Hypothalamus (tissue), 51 donors: ENCODE data around the gene ZAP70.
A peak's percentile ranks its signal among the peaks of the same experiment; 100 is the strongest.
"Not testable (repeated sequence)": the region's sequence is repeated elsewhere in the genome, so short reads cannot be mapped to it uniquely, and the experiment has no call there.

Experiments
- DNase-seq, 51 donors: peaks; one replicate each; lab custom pipeline; 2025; lab: John Stamatoyannopoulos, UW

The ZAP70 gene

DNA sequence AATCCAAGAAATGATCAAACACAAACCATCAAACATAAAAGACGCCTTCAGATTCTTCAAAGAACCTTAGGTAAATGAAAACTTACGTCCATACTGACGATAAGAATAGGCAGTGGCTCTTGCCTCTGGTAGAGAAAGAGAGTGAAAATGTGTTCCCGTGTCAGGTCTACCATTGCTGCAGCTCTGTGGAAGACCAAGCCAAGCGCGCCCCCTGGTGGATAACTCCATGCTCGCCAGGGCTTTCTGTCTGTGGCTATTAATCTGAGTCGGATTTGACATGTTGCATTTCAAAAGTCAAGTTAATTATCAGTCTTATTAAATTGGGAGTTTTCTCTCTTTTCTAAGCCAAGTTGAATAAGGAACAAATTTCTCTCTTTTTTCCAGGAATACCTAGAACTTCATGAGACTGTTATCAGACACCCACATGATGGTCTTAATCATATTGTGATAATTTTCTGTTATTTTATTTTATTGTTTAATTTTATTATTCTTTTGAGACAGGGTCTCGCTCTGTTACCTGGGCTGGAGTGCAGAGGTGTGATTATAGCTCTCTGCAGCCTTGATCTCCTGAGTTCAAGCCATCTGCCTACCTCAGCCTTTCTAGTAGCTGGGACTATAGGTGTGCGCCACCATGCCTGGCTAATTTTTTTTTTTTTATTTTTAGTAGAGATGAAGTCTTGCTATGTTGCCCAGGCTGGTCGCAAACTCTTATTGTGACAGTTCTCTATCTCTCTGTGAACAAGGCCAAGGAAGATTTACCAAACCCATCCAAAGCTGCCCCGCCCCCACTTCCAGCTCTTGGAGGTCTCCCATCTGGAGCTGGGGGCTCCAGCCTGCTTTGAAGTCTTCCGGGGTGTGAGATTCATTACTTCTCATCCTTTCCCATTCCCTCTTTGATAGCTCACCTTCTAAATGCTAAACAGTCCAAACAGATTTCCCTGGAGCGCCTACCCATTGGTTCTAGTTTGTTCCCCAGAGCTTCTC is 15.8 kb upstream of the ZAP70 start:
- peak; percentile 16 to 96 (median 77) for DNase-seq

DNA sequence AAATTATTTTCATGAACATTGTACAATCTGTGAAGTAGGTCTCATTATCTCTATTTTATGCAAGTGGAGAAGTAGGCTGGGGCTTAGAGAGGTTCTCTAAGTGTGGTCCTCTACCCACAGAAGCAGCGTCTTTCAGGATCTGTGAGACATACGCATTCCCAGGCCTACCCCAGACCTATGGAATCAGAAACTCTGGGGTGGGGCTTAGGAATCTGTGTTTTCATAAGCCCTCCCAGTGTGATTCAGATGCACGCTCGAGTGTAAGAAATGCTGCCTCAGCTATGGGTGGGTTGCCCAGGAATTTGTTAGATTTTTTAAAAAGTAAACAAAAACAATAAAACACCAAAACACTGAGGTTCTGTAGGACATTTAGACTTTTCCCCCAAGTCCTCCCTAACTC is 14.8 kb upstream of the ZAP70 start:
- DNase-seq: no peak

DNA sequence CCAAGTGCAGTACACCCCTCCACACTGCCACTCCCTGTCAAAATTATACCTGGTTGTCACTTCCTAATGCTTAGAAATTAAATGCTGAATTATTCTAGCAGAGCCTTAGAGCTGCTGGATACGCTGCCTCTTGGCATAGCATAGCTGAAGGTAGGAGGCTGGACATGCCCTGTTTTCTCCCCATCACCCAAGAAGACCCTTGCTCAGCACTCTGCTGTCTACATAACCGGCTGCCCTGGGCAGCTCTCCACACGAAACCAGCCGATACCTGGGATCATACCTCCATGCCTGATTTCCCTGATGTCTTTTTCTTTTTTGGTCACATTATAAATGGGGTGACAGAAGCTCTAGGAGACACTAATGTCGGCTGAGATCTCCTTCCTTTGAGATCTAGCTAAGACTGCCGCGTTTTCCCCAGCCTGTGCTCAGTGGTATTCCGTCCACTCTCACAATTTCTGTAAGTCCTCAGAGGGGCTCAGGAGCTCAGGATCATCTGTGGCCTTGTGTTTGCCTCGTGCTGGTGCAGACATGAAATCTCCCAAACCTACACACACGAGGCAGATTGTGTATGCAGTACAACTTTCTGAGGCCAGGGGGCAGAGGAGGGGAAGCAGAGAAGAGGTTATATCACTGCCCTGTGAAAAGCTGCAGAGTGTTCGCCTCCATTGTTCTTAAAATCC is 13.5 kb upstream of the ZAP70 start:
- DNase-seq: peak in 19 of 51 donors; percentile 3 to 63 (median 23)

DNA sequence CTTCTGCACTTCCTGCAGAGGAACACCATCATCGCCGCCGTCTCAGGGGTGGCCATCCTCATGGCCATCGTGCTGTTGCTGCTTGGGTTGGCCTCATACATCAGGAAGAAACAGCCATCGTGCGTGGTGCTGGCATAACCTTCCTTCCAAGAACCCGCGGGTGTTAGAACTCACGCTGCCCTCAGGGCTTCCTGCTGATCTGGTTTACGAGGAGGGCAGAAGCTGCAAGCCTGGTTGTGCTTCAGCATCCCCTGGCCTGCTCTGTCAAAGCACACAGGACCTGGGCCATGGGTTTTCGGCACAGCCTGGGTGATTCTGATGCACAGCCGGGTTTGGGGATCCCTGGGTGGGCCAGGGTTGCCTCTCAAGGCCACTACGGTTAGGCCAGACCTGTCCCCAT is 12.2 kb upstream of the ZAP70 start:
- no peak for DNase-seq

DNA sequence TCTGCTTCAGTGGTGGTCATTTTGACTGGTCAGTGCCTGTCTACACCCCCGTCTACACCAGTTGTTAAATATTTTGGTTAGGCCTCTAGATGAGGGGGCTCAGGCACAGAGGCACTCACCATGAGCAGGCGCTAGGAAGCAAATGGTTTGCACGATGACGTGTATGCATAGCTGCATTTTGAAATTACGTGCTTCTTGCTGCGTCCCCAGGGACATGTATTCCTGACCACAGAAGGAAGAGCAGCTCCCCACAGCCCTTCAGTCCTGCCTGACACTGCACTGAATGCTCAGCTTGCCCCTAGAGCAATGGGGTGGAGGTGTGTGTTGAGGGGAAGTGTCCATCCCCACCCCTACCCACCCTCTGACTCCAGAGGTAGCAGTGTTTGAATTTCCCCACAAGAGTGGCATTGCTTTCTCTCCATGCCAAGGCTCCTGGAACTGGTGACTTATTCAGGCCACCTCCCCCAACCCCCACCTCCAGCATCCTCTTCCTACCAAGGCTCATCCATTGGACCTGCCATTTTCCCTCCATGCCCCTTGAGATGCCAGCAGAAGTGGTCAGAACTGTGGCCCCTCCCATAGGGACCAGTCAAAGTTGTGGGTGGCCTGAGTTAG is 11.4 kb upstream of the ZAP70 start:
- no peak for DNase-seq

DNA sequence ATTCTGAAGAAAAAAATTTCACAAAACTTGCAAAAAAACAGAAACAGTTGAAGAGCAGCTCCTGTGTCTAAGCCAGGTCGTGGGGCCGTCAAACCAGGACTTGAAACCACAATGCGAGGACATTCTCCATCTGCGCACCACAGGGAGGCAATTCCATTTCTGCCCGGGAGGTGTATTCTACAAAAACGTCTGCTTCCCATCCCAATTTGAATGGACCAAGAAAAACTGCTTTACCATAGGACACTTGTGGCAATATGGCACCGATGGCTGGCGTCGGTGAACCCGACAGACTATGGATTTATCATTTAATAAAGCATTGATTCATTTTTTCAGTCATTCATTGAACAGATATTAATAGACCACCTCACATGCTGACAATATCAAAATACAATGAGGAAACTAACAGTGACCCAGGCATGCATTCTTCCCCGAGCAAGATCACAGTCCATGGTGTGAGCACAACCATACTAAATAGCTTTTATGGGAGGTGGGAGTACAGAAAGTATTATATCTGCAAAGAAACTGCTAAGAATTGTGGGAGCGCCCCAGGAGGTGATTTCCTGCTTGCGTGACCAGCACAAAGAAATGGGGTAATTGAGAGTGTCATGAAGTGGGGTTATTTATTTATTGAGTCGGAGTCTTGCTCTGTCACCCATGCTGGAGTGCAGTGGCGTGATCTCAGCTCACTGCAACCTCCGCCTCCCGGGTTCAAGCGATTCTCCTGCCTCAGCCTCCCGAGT is 10.5 kb upstream of the ZAP70 start:
- DNase-seq: no peak

DNA sequence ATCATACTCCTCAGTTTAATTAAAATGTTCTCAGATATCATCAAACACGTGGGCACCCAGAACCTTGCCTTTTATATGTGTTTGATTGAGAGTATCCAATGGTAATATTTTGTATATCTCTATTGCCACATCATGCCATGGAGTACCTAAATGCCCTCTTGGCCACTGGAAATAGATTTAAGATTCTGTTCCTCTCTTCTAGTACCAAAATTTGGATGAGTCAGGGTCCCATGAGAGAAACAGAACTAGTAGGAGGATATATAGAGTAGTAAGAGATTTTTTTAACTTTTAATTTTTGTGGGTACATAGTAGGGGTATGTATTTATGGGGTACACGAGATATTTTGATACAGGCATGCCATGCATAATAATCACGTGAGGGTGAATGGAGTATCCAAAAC is 9.6 kb upstream of the ZAP70 start:
- no peak for DNase-seq

DNA sequence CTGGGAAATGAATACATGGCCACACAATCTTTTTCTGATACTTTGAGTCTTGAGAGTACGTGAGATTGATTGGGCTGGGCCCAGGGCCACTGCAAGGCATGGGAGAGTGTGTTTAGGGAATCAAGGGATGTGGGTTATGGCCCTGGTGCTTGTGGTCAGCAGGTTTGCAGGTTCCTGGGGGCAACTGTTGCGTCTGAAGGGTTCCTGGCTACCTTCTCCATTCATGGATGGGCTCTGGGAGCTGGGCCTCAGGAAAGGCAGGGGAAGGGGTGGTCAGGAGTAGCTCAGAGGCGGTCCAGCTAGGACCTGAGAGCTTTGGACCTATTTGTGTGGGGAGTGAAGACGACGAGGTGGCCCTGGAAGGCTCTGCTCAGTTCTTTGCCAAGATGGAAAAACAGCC is 8.4 kb upstream of the ZAP70 start:
- no peak for DNase-seq

DNA sequence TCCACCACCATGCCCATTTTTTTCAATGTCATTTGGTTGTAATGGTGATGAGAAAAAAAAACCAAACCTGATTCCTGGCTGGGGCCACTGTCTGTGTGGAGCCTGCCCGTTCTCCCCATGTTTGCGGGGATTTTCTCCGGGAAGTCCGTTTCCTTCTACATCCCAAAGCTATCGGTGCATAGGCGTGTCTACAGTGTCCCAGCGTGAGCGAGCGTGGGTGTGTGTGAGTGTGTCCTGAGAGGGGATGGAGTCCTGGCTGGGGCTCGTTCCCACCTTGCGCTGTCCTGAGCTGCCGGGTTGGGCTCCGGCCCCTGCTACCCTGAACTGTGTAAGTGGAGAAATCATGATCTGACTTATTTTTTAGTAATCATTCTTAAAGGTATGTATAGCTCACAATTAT is 7.3 kb upstream of the ZAP70 start:
- DNase-seq: no peak

DNA sequence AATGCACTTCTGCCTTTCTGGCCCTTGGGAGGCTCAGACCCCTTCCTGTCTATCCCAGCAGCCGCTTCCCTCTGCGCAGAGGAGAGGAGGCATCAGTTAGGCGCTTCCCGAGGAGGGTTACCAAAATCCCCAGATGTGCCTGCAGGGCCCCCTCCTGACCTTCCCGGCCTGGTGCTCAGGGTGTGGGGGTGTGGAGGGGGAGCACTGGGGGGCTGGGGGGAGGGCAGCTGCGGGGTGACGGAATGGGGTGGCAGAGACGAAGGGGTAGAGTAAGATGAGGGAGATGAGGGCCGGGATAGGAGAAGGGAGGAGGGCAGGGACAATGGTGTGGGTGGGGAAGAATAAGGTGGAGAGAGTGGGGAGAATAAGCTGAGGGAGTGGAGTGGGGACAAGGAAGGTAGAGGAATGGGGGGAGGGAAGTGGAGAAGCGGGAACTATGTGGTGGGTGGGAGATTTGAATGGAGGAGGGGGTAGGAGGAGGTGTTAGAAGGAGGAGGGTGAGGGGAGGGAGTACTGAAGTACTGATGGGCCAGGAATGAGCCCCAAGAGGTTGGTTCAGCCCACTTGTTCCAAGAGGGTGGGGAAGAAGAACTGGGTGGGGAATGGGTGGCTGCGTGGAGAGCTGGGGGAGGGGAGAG is 6.5 kb upstream of the ZAP70 start:
- no peak for DNase-seq

DNA sequence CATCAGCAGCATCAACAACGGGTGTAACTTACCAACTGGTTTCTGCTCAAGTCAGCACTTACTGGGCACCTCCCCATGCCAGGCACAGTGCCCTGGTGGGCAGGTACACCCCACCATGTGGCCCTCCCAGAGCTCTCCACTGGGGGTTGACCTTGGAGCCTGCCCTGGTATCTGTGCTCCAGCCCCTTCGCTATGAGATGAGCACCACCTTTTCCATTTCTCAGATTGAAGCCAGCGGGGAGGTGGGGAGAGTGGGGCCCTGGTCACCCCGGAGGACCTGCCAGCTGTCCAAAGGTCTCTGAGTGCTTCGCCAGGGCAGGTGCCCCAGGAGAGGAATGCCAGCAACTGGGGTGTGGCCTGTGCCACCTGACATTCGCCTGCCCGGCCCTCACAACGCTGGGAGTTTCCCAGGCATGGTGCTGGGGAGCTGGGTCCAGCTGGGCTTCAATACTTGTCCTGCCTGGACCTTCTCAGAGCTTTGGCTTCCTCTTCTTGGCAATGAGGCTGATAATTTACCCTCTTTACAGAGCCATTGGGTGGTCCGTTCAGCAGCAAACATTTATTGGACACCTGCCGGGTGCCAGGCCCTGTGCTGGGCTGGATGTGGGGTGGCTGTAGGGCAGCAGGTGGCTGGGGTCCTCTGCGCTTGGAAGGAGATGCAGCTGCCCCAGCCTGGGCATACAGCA is 5.9 kb upstream of the ZAP70 start:
- no peak for DNase-seq

DNA sequence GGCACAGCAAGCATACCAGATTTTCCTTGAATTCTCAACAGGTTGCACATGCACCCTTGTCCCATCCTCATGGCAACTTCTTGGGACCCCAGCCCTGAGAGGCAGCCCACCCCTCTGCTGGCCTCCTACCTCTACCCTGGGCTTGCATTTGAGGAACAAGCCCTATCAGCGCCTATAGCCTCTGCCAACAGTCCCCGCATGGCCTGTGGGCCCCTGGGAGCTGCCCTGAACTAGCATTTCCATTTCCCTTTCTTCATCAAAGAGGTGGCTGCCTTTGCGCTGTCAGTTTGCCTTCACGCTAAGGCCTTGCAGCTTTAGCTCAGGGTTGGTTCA is 5.4 kb upstream of the ZAP70 start:
- DNase-seq: no peak

DNA sequence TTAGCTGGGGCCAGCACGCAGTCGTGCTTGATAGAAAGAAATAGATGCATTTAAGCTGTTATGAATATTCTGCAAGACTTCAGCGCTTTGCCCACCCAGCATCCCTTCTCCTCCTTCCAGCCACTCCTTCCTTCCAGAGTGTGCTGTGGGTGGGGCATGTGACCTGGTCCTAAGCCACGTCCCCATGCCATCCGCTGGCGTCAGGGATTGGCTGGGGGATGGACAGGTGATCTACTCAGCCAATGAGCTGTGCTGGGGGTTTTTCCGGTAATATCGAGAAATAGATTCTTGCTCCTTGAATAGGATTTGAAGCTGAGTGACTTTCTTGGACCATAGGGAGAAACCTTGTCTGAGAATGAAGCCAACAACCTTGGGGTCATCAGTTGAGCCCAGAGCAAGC is 4.8 kb upstream of the ZAP70 start:
- DNase-seq: no peak

DNA sequence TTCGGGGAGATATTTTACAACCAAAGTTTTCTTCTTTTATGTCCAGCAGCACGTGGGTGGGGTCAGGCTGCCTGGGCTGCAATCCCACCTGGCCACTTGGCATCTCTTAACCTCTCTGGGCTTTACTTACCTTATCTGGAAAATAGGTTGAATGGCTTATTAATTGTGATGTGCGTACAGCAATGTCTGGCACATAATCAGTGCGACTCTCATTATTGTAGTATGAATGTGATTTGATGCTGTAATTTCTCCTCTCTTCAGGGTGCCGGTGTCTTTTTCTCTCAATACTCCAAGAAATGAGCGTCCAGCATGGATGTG is 2.0 kb upstream of the ZAP70 start:
- no peak for DNase-seq

DNA sequence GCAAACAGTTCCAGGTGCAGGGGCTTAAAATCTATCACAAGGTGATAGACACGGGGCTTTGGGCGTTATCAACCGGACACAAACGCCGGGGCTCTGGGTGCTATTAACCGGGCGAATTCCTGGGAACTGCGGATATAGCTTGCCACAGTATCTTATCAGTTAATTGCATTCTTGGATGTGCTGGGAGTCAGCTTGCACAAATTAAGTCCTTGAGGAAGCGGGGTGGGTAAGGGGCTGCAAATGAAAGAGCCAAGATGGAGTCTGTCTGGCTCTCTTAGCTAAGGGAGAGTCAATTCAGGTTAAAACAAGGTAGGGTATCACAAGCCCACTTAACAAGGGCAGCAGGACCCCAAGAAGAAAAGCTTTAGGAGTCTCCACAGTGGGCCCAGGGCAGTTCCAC is 1.2 kb upstream of the ZAP70 start:
- not testable (repeated sequence) for DNase-seq

DNA sequence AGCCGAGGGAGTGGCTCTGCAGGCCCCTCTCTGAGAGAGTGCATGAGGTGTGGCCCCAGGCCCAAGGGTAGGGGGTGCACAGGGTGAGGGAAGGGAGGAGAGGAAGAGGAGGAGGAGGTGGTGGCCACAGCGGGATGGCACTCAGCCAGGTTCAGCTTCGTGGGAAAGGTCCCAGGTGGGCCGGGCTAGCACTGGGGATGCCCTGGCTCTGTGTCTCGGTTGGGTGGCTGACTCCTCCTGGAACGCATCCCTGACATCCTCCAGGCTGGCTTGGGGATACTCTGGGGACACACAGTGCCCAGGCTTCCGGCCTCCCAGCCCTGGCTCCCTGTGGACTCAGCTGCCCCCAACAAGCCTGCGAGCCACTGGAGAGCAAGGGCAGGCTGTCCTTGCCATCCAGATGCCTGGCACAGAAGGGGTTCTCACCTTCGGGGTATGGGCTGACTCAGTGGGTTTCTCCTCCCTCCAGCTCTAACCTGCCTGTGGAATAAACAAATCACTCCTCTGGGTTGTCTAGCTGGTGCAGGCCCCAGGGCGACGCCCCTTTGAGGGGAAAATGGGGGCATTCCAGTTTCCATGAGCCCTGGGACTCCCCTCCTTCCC is 582 bp upstream of the ZAP70 start:
- no peak for DNase-seq

DNA sequence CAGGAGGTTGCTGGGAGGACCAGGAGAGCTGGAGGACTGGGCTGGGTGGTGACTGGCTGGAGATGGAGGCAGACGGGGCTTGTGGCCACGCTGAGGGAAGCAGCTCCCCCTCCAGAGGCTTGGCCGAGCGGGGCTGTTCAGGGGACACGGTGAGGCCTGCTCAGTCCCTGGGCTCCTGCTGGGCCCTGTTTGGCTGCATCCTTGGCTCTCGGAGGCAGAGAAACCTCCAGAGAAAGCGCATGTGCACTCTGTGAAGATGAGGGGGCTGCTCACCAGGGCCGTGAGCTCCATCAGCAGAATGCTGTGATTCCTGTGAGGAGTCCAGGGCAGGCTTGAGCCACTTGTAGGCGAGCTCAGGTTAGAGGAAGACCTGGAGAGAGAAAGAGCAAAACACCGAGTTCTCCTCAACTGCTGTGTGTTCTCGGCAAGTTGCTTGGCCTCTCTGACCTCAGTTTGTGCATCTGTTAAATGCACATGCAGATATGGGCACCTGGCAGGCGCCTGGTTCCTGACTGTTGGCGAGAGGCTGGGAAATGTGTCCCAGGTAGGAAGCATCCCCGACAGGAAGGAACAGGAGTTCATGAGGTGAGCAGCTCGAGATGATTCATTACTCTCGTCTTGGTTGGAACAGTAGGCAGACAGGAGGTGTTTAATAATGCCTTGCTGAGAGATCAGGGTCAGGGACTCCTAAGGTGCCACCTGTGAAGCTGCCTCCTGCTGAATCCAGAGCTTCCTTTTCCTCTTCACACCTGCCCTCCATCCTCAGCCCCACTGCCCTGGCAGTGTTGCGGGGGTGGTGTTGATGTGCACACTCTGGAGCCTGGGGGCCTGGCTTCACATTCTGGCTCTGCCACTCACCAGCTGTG is 941 bp downstream of the ZAP70 start:
- no peak for DNase-seq

DNA sequence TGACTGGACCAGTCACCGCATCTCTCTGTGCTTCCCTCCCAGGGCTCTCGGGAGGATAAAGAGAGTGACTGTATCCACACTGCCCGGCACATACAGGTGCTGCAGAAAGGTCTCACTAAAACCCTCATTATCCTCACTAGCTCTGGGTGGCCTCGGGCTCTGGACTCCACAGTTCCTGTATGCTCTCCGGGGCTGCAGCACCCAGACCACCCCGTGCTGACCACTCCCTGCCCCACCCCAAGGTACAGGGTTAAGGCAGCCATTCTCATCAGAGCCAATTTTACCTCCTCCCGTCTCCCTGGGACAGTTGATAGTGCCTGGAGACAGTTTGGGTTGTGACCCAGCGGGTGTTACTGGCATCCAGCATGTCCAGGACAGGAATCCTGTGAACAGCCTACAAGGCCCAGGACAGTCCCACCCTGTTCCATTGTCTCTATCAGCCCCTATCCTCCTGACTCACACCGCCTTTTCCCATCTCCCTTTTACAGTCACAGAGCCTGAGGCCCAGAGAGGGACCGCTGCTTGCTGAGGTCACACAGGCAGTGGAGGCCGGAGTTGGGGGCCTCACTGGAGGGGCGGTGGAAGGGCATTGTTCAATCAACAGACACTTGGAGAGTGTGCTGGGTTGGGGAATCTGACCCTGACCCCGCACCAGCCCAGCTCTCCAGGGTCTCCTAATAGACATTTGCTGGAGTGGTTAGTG is 1.7 kb downstream of the ZAP70 start:
- no peak for DNase-seq
